Measurements from ENCODE around the gene FNDC3B. TPM values are rescaled to one million over a fixed set of nuclear protein-coding genes. Genes with fewer than 3 reads are reported as not detected.

The FNDC3B gene
- total RNA-seq, 2 experiments from 2014 or later: 11.5 to 12.3 TPM

DNA sequence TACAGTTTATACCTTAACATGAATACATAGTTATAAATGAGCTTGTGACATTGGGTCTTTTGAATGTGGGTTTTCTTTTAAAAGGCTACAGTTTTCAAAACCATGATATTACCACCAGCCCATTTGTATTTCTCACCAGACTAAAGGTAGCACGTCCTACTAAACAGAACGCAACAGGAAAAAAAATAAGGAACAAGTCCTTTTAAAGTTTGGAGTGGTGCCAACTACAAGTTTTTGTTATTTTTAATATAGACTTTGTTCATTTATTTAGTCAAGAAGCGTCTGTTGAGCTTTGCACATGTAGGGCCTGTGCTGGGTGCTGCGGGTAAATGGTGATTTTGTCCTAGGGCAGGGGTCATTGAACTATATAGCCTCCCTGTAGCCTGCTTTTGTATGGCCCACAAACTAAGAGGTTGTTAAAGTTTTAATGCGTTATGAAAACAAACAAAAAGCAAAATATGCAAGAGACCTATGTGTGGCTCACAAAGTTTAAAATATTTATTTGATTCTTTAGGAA, 244.5 kb downstream of the FNDC3B start:
- Mint-ChIP-seq H3K36me3 (ENCODE audit: low read depth) (peaks cover 2% of the 10 kb centered on the region), H3K9me3 (ENCODE audit: insufficient read depth) (no peaks in the 10 kb centered on the region), H3K4me3 (no peak overlapping the region), H3K27me3 (ENCODE audit: low read depth) (no peaks in the 10 kb centered on the region), H3K27ac (no peak overlapping the region), H3K4me1 (ENCODE audit: low read depth) (peaks cover 10% of the 10 kb centered on the region)
- CTCF ChIA-PET: no interaction called here
- ATAC-seq (no peak), DNase-seq (no peak)
- POLR2A ChIA-PET: no interaction called here

DNA sequence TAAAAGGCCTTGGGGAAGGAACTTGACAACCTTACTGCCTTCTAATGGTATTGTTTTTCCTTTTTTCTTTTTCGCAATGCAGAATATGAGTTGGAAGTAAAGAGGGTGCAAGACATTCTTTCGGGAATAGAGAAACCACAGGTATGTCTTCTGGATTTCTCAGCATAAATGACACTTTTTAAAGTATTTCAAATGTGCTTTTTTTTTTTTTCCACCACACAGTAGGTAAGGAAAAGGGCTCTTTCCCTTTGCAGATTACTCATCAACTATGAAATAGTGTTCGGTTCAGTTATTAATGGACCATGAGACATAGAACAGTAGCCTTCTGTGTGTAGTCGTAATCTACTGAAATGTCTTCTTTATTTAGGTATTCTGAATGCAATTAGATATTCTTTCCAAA, 246.5 kb downstream of the FNDC3B start:
- Mint-ChIP-seq H3K4me1 (ENCODE audit: low read depth) (peaks cover 19% of the 10 kb centered on the region), H3K9me3 (ENCODE audit: insufficient read depth) (no peaks in the 10 kb centered on the region), H3K27ac (no peak overlapping the region), H3K36me3 (ENCODE audit: low read depth) (peaks cover 2% of the 10 kb centered on the region), H3K27me3 (ENCODE audit: low read depth) (no peaks in the 10 kb centered on the region), H3K4me3 (no peak overlapping the region)
- DNase-seq (no peak), ATAC-seq (no peak)
- ChIA-PET POLR2A (interaction anchor here (0.5 kb wide), 1 partner anchor 322 kb away, joined by 3 read pairs; no protein-coding TSS in a partner anchor), CTCF (interaction anchor here (1.0 kb wide), 1 partner anchor 8 kb away, joined by 3 read pairs; no protein-coding TSS in a partner anchor)

DNA sequence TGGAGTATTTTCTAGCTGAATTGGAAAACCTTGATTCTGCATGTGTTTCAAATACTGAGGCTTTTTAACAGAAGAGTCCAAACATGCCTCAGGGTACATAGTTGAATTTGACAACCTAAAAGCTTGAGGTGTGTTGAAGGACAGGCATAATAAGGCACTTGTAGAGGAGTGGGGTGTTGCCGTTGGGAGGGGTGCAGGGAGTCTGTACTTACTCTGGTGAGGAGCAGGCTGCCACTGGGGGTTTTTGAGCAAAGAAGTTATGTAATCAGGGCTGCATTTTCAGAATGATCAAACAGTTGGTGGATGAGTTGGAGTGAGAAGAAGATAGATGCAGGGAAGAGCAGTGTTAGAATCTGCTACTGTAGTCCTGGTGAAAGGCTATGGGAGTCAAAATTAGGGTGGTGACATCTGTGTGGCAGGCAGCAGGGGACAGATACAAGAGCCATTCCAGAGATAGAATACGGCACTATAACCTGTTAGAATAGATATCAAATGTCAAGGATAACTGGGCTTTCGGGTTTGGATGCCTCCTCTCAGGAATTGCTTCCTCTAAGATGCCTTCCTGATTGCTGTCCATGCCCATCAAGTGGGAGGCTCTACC, 247.3 kb downstream of the FNDC3B start:
- Mint-ChIP-seq H3K4me1 (ENCODE audit: low read depth) (peaks cover 19% of the 10 kb centered on the region), H3K27ac (no peak overlapping the region), H3K9me3 (ENCODE audit: insufficient read depth) (no peaks in the 10 kb centered on the region), H3K36me3 (ENCODE audit: low read depth) (peaks cover 2% of the 10 kb centered on the region), H3K4me3 (no peak overlapping the region), H3K27me3 (ENCODE audit: low read depth) (no peaks in the 10 kb centered on the region)
- ChIA-PET POLR2A (interaction anchor here (0.5 kb wide), 1 partner anchor 321 kb away, joined by 3 read pairs; no protein-coding TSS in a partner anchor), CTCF (interaction anchor here (1.0 kb wide), 1 partner anchor 8 kb away, joined by 3 read pairs; no protein-coding TSS in a partner anchor)
- DNase-seq: no peak
- ATAC-seq: no peak

DNA sequence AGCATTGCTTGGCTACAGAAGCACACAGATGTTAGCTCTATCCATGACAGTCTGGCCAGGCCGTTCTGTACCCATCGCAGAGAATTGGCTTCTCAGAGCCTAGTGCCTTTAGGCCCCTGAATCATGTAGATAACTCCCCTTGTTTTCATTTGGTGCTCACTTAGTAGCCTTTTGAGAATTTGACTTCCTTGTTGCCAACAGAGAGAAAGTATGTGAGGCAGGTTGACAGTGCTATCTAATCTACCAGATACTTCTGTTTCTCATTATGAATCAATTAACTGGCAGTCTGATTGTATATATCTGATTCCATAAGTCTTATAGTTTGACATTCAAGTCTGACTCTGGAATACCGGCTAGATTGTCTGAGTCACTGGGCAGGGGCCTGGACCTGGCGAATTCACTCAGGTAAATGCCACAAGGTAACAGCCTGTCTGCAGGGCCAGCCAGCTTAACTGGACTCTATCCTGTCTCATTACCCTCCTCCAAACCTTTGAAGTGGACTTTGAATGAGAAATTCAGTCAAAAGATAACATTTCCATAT, 248.6 kb downstream of the FNDC3B start:
- ATAC-seq (no peak), DNase-seq (no peak)
- Mint-ChIP-seq H3K27me3 (ENCODE audit: low read depth) (no peaks in the 10 kb centered on the region), H3K36me3 (ENCODE audit: low read depth) (no peaks in the 10 kb centered on the region), H3K4me1 (ENCODE audit: low read depth) (peaks cover 19% of the 10 kb centered on the region), H3K27ac (no peak overlapping the region), H3K9me3 (ENCODE audit: insufficient read depth) (no peaks in the 10 kb centered on the region), H3K4me3 (no peak overlapping the region)
- POLR2A ChIA-PET: no interaction called here
- CTCF ChIA-PET: interaction anchor here (0.6 to 0.7 kb wide), 2 partner anchors 9 to 148 kb away, joined by 3 read pairs; no protein-coding TSS in a partner anchor

DNA sequence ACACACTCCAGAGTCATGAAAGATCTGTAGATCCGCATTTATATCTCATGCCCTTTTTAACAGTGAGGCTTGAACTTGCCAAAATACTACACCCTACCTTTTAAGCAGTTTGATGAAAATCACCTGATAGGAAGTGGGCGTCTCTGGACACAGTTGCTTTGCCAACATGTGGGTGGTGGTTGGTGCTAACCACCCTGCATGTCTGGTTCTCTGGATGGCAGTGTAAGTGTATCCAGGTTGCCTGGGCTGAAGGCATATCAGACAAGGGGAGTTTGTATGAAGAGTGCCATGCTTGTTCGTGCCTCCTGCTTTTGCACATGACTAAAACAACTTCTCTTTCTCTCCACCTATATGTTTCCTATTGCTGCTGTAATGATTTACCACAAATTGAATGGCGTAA, 249.3 kb downstream of the FNDC3B start:
- CTCF ChIA-PET: interaction anchor here (0.7 kb wide), 1 partner anchor 149 kb away, joined by 3 read pairs; no protein-coding TSS in a partner anchor
- Mint-ChIP-seq H3K4me1 (ENCODE audit: low read depth) (peaks cover 19% of the 10 kb centered on the region), H3K27ac (no peak overlapping the region), H3K4me3 (no peak overlapping the region), H3K36me3 (ENCODE audit: low read depth) (no peaks in the 10 kb centered on the region), H3K27me3 (ENCODE audit: low read depth) (no peaks in the 10 kb centered on the region), H3K9me3 (ENCODE audit: insufficient read depth) (no peaks in the 10 kb centered on the region)
- POLR2A ChIA-PET: no interaction called here
- ATAC-seq (peak; percentile 51), DNase-seq (peak; percentile 29)

DNA sequence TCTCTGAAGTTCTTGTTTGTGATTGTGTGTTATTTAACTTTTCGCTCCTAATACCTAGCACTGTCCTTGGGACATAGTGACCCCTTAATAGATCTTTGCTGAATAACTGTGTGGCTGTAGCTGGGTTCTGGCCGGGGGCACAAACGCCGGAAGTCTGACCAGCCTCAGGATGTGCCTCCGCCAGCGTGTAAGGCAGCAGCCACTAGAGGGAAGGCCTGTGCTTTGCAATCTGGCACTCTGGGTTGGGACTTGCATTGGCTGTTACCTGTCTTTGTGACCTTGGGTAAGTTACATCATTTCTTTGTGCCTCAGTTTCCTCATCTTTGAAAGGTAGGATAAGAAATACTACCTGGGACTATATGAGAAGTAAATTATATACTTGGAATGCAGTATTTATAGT, 250.2 kb downstream of the FNDC3B start:
- ChIA-PET CTCF (no interaction called here), POLR2A (no interaction called here)
- H3K9me3 Mint-ChIP-seq (ENCODE audit: insufficient read depth): no peaks in the 10 kb centered on the region
- no peak overlapping the region for H3K4me3 Mint-ChIP-seq
- H3K27me3 Mint-ChIP-seq (ENCODE audit: low read depth): no peaks in the 10 kb centered on the region
- no peak for ATAC-seq
- H3K36me3 Mint-ChIP-seq (ENCODE audit: low read depth): no peaks in the 10 kb centered on the region
- no peak overlapping the region for H3K27ac Mint-ChIP-seq
- H3K4me1 Mint-ChIP-seq (ENCODE audit: low read depth): peaks cover 19% of the 10 kb centered on the region
- DNase-seq: no peak

DNA sequence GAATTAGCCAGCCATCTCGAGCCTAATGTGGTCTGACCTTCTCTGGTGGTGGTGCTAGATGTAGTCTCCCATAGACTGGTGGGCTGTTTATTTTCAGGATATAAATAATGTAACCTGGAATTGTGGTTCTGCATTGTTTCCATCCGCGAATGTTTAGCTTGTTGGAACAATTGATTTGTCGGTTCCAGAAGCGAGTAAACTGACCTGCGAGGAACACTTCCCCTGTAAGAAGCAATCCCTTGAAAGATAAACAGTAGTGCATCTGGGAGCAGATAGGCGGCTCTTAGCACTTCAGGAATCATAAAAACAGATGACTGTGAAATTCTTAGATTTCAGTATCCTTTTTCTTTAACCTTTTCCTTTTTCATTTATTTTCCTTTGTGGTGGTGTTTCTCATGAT, 251.1 kb downstream of the FNDC3B start:
- ChIA-PET CTCF (interaction anchor here (0.5 to 1.6 kb wide), 3 partner anchors 8 to 627 kb away, joined by 3 to 4 read pairs (median 3); no protein-coding TSS in a partner anchor), POLR2A (no interaction called here)
- no peak for ATAC-seq
- Mint-ChIP-seq H3K27me3 (ENCODE audit: low read depth) (no peaks in the 10 kb centered on the region), H3K4me1 (ENCODE audit: low read depth) (peaks cover 19% of the 10 kb centered on the region), H3K9me3 (ENCODE audit: insufficient read depth) (no peaks in the 10 kb centered on the region), H3K36me3 (ENCODE audit: low read depth) (no peaks in the 10 kb centered on the region), H3K4me3 (no peak overlapping the region), H3K27ac (no peak overlapping the region)
- DNase-seq: no peak

DNA sequence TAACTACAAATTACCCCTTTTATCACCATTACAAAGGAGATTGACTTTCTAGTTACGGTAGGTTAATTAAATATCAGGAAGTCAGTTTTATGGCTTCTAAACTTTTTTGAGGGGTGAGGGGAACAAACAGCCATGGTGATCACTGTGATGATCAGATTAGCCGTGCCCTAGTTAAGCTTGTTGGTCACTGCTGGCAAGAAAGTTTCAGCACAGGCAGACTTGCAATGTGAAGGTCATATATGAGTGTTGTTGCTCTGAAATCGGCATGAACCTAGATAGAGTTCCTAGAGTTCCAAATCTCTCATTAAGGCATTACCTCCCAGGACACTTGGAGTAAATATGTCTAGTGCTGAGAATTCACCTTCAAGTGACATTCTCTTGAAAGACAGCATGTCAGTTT, 252.3 kb downstream of the FNDC3B start:
- DNase-seq: no peak
- ChIA-PET CTCF (interaction anchor here (0.7 to 1.6 kb wide), 2 partner anchors 10 to 64 kb away, joined by 3 to 4 read pairs; no protein-coding TSS in a partner anchor), POLR2A (no interaction called here)
- no peak overlapping the region for H3K27ac Mint-ChIP-seq
- ATAC-seq: no peak
- H3K9me3 Mint-ChIP-seq (ENCODE audit: insufficient read depth): no peaks in the 10 kb centered on the region
- H3K4me3 Mint-ChIP-seq: no peak overlapping the region
- H3K36me3 Mint-ChIP-seq (ENCODE audit: low read depth): peaks cover 4% of the 10 kb centered on the region
- peaks cover 19% of the 10 kb centered on the region for H3K4me1 Mint-ChIP-seq (ENCODE audit: low read depth)
- no peaks in the 10 kb centered on the region for H3K27me3 Mint-ChIP-seq (ENCODE audit: low read depth)

DNA sequence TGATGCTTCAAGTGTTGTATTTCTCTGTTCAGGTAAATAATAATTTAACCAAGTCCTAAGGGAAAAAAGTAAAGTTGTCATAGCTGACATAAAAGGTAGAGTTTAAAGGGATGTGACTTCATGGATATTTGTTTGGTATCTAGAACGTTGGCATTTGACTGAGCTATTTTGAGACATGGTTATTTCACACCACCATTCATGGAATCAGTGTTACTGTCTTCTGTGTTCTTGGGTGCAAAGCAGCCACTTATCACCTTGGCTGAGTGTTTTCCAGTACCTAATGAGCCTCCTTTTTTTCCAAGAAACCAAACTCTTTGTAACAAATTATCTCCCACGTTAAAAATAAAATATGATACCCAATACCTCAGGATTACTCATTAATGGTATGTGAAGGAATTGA, 253.0 kb downstream of the FNDC3B start:
- DNase-seq: no peak
- Mint-ChIP-seq H3K27me3 (ENCODE audit: low read depth) (no peaks in the 10 kb centered on the region), H3K36me3 (ENCODE audit: low read depth) (peaks cover 4% of the 10 kb centered on the region), H3K4me1 (ENCODE audit: low read depth) (peaks cover 19% of the 10 kb centered on the region), H3K27ac (no peak overlapping the region), H3K4me3 (no peak overlapping the region), H3K9me3 (ENCODE audit: insufficient read depth) (no peaks in the 10 kb centered on the region)
- CTCF ChIA-PET: interaction anchor here (0.6 to 0.7 kb wide), 2 partner anchors 65 to 401 kb away, joined by 3 read pairs; no protein-coding TSS in a partner anchor
- POLR2A ChIA-PET: no interaction called here
- no peak for ATAC-seq

DNA sequence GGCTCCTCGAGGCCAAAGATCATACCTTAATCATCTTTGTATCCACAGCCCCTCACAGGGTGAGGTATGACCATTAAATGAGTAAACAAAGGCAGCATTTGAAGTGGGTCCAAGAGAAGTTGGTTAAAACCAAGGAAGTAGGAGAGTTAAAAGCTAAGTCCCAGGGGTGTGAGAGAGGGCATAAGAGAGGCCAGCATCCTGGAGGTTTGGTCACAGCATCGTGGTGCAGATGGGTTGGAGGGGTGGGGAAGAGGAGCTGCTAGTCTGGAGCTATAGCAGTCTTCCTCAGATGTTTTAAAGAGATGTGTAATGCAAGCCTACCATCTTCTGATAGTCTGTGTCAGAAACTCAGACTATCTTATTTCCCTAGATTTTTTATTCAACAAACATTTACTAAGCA, 253.7 kb downstream of the FNDC3B start:
- ChIA-PET CTCF (no interaction called here), POLR2A (no interaction called here)
- H3K36me3 Mint-ChIP-seq (ENCODE audit: low read depth): peaks cover 4% of the 10 kb centered on the region
- no peak for DNase-seq
- no peak overlapping the region for H3K4me3 Mint-ChIP-seq
- no peaks in the 10 kb centered on the region for H3K27me3 Mint-ChIP-seq (ENCODE audit: low read depth)
- no peak for ATAC-seq
- H3K27ac Mint-ChIP-seq: no peak overlapping the region
- peaks cover 17% of the 10 kb centered on the region for H3K4me1 Mint-ChIP-seq (ENCODE audit: low read depth)
- H3K9me3 Mint-ChIP-seq (ENCODE audit: insufficient read depth): no peaks in the 10 kb centered on the region

DNA sequence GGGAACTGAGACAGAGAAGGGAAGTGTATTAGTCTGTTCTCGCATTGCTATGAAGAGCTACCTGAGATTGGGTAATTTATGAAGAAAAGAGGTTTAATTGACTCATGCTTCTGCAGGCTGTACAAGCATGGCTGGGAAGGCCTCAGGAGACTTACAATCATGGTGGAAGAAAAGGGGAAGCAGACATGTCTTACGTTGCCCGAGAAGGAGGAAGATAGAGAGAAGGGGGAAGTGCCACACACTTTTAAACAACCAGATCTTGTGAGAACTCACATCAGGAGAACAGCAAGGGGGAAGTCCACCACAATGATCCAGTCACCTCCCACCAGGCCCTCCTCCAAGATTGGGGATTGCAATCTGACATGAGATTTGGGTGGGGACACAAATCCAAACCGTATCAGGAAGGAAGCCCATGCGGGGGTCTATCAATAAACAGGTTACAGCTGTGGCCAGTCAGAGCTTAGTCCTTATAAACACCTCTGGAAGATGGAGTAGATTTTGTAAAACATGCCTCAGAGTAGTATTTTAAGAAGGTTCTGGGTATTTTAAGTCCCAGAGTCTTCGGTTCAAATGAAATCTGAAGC, 254.9 kb downstream of the FNDC3B start:
- CTCF ChIA-PET: no interaction called here
- Mint-ChIP-seq H3K4me3 (no peak overlapping the region), H3K9me3 (ENCODE audit: insufficient read depth) (no peaks in the 10 kb centered on the region), H3K27me3 (ENCODE audit: low read depth) (no peaks in the 10 kb centered on the region), H3K27ac (no peak overlapping the region), H3K36me3 (ENCODE audit: low read depth) (peaks cover 4% of the 10 kb centered on the region), H3K4me1 (ENCODE audit: low read depth) (peaks cover 5% of the 10 kb centered on the region)
- ATAC-seq (no peak), DNase-seq (no peak)
- POLR2A ChIA-PET: no interaction called here

DNA sequence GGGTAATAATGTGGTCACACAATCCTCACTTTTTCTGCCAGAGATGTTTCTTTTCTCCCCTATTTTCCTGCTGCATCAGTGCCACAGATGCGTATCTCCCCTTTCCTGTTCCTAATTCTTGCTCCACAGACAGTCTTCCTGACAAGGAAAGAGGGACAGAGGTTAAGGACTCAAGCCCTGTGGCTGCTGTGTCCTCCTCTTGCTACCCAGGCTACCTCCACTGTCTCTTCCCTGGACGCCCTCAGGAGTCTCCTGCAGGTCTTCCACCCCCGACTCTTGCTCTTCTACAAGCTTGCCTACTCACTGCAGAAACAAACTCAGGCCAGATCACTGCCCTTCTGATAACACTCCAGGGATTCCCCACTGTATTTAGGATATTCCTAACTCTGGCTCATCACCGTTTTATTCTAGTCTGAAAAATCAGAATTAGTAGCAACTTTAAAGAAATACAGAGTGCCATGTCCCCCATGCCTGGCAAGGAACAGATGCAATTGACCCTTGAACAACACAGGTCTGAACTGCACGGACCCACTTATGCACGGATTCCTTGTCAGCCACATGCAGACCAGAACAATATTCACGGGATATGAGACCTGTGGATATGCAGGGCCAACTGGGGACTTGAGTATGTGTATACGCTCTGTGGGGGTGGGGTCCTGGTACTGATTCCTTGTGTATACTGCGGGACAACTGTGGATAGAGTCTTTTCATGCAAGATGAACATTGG, 257.0 kb downstream of the FNDC3B start:
- Mint-ChIP-seq H3K36me3 (ENCODE audit: low read depth) (peaks cover 4% of the 10 kb centered on the region), H3K9me3 (ENCODE audit: insufficient read depth) (no peaks in the 10 kb centered on the region), H3K27me3 (ENCODE audit: low read depth) (no peaks in the 10 kb centered on the region), H3K4me1 (ENCODE audit: low read depth) (no peaks in the 10 kb centered on the region), H3K4me3 (no peak overlapping the region), H3K27ac (no peak overlapping the region)
- ChIA-PET POLR2A (no interaction called here), CTCF (interaction anchor here (1.0 kb wide), 1 partner anchor 9 kb away, joined by 3 read pairs; no protein-coding TSS in a partner anchor)
- DNase-seq (no peak), ATAC-seq (no peak)

Data from activated CD8-positive, alpha-beta T cell treated with anti-CD3 and anti-CD28 coated beads, Interleukin-2, amount 10 ng/mL, durations not matched to agents 7 days and 5 days (primary cell).